Measurements from ENCODE around the gene TRAF3IP3.

Gene TRAF3IP3

DNA sequence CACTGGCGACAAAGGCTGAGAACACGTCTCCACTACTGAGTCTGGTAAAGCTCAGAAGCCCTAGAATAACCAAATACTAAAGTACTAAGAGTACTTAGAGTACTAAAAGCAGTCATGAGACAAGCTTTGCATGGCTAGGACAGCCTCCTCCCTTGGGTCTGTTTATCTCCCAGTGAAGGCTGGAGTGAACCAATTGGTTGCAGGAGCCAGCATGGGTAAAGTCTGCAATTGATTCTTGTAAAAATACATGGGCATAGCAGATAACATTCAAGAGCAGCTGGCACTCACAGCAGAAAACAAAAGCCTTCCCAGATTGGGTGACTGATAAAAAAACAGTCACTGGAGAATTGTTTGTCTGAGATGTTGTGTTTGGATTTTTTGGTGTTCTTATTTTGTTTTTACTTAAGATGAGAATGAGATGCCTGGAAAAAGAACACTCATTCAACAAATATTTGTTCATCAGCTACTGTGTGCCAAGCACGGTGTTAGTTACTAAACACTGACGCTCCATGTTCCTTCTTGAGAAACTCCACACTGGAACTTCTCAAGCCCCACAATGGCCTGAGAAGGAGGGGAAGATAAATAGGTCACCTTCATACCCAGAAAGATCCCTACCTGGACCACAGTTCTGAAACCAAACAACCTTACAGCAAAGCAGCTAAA, 46.4 kb downstream of the TRAF3IP3 start:
- DNase-seq, result no peak

DNA sequence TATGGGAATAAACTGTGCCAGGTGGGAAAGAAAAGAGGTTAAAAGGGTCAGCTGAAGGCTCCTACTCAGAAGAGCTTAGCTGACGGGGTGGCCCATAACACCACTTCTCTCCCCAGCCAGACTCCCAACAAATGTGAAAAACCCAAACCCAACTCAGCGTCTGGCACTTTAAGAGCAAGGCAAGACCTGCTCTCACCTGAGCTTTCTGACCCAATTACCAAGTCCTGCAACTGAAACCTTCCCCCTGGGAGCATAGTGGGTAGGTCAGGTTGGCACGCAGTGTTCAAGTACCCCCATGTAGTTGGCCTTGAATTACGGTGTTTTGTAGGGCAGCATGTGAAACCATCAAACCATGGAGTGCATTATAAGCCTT, 46.9 kb downstream of the TRAF3IP3 start:
- no peak for DNase-seq

DNA sequence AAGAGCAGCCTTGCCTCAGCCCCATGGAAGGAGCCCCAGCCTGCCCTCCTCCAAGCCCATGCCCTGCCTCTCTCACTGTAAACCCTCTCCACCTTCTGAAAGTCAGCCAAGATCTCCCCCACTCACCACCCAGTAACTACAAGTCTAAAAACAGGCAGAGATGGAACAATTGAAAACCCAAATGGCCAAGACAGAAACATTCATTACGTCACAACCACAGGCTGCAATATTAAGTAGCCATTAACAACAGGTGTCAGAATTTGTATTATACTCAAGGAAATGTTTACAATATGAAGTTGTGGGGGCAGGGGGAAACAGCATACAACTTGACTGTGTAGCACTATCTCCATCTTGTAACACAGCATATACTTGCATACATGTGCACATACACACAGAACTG, 47.7 kb downstream of the TRAF3IP3 start:
- no peak for DNase-seq

DNA sequence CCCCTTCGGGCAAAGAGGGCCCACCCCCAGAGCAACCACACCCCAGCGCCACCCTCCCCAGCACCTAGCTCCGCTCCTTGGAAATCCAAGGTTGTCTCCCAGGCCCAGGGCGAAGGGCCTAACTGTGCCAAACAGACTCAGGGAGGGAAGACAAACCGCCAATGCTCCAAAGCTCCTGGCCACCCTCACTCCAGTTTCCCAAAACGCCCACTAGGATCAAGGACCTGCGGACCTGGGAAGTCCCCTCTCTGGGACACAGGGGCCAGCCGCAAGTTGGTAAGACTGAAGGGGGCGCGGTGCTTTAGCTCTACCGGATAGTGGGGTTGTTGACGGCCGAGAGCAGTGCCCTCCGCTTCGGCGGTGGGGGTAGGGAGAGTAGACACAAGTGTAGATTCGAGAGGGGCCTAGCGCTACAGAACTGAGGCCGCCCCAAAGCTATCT, 49.5 kb downstream of the TRAF3IP3 start:
- DNase-seq, result no peak

DNA sequence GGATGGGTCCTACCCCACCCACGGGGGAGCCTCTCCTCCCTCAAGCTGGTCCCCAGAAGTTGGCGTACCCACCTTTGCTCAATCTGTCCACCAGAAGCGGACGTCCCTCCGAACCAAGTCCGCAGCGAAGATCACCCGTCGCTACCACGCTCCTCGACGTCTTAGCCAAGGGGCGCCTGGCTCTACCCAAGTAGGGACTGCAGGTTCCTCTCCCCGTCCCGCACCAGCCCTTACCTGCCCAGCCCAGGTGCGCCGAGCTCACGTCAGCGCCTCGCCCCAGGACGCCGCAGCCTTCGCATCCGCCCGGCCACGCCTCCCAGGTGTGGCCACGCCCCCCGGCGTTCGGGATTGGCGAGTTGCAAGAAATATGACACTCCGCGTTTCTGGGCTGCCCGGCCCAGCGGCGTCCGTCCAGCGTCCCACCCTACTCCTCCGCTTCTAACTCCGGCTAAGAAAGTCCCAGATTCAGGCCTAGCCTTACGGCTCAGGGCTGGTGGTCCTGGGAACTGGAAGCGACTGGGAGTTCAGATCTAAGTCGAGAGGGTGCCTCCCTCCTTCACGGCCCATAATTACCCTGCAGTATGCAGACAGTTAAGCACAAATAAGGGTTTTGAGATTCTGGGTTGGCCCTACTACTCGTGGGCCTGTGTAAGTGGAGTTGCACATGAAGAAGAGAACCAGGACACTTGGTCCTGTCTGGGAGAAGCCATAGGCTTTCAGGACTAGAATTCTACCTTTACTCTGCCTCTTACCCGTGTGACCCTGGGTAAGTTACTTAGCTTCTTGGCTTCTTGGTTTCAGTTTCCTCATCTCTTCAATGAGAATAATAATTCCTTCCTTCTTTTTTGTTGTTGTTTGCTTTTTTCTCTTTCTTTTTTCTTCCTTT, 50.3 kb downstream of the TRAF3IP3 start, which contains the start of gene IRF6:
IRF6 (minus strand) TSS at position 268 of the 886 bp plus-strand sequence. CDS start 4,729 bp downstream, outside the sequence.
- DNase-seq, result peak; percentile 81

DNA sequence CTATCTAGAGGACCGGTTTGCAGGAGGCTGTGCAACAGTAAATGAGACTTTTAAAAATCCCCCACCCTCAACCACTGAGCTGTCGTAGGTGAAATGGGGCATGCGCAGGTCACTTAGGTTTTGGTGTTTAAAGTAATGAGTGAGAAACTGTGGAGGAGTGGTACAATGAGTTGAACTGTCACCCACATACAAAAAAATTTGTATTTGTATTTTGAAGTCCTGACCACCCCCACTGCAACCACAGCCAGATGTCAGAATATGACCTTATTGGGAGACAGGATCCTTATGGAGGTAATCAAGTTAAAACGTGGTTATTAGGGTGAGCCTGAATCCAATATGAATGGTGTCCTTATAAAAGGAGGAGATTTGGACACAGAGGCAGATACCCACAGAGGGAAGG, 51.7 kb downstream of the TRAF3IP3 start:
- no peak for DNase-seq

DNA sequence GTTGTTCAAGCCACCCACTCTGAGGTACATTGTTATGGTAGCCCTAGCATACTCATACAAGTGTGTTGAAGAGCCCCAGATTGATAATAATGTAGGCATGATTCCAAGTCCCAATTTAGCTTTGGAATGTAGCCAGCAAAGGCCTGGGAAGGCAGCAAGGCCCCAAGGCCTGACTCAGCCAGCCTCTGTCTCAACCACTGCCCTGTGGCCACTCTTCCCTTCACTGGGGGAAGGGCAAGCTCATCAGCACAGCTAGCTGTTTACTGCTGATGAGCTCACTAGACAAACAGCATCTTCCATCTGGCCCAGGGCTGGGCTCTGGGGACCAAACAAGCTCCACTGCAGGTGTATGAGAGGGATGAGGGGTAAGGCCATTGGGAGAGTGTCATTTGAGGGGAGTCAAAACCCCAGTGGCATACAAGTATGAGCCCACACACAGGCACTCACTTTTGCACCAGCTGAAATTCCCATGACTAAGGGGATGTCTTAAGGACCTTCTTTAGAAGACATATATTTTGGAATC, 52.3 kb downstream of the TRAF3IP3 start:
- DNase-seq, result peak; percentile 84

DNA sequence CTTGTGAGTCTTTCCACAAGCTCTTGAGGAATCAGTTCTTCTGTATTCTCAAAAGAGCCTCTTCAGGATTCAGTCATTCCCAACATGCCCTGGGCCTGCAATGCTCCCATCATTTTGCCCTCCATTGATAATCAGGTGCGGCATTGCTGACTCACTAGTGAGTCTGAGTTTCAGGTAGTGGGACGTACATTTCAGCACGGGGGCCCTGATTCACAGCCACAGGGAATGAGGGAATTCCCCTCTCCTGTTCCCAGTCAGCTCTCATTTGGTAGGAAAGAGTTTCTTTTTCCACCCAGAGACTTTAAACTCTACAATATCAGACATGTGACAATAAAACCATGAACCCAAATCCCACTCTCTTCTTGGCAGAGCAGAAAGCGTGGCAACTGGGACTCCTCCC, 53.8 kb downstream of the TRAF3IP3 start:
- DNase-seq, result no peak

DNA sequence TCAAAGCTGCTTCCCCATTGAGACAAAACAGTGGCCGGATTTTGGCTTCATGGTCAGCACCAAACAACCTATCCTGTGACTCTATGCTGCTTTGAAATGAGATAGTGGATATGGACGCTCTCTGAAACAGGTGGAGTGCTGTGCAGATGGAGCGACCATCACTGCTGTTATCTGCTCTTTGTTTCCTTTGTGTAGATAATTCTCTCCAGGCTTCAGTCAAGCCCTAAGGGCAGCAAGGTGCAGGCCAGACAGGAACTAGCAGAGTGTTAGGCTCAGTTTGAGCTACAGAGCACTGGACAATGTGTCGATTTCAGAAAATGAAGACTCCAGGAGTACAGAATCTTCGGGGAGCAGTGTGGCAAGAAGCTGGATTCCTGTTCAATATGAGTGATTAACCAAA, 54.9 kb downstream of the TRAF3IP3 start:
- no peak for DNase-seq

DNA sequence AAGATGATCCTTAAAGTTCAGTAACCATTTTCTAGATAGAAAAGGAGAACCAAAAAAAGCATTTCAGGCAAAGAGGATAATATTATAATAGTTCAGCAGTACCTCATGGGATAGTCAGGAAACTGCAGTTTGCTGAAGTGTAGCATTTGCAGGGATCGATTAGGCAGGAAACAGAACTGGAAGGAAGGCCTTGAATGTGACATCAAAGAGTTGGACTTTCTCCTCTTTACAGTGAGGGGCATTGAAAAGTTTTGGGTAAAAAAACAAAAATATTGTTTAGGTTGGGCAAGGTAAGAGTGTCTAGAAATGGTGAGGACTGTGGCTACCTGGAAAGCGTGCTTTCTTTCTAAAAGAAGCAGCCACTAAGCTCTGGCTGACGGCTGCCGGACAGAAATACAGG, 58.0 kb downstream of the TRAF3IP3 start:
- no peak for DNase-seq

DNA sequence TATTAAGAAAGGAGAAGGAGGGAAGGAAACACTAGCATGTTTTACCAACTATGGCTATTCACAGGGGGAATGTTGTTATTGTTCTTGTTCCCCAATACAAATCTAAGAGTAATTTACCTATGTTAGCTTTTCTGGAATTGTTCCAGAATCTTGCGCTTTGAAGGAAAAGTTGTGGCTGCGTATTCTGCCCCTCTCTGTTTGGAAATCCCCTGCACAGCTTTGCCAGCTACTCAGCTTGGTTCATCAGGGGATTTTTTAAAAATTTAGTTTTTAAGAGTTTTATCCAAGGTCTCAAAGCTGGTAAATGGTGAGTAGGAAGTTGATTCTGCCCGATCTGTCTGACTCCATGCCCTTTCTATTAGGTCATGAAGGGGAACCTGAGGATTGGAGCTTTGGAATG, 59.6 kb downstream of the TRAF3IP3 start:
- DNase-seq, result no peak

DNA sequence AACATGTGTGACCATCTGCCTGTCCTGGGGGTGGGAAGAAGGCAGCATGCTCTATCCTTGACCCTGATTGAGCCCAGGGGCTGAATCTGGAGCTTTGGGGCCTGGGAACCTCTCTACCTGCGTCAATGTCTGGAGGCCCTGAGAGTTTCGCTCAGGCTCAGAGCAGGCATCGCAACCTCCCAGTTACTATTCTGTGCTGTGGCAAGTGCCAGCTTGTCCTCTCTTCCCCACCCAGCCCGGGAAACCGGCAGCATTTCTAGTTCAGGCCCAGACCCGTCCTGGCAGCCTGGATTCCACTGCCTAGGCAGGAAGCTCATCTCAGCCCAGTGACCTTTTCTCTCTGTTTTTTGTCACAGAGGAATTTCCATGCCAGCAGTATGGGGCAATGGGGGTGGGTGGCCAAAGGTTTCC, 60.1 kb downstream of the TRAF3IP3 start:
- peak; percentile 21 for DNase-seq

DNA sequence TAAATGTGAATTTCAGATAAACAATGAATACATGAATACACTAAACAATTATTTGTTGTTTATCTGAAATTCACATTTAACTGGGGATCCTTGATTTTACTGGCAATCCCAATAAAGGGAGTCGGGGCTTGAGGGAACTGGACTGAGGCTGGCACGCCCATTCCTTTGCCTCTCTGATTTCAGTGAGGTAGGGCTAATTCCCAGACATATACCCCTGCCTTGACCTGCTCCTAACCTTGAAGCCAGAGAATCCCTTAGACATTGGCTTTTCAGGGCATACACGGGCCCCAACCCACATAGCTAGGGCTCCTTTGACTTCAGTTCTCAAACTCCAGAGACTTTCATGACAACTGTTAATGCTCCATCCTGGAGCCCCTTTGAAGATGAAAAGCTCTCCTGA, 61.1 kb downstream of the TRAF3IP3 start:
- no peak for DNase-seq

DNA sequence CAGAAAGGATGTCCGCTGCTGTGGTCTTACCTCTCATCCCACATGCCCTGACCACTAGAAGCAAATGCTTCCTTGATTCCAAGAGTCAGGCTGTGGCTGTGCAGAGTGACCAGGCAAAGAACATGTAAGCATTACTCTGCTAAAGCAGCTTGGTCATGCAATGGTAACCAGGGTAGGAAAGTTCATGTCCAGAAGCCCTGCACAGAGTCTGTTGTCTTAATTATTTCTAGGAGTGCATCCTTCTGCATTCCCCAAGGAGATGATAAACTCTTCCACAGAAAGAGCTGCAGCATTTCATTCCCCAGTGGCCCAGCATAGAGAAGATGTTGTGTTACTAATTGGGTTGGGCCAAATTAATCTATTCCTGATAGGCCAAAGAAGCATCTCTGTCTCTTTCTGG, 61.8 kb downstream of the TRAF3IP3 start:
- no peak for DNase-seq

DNA sequence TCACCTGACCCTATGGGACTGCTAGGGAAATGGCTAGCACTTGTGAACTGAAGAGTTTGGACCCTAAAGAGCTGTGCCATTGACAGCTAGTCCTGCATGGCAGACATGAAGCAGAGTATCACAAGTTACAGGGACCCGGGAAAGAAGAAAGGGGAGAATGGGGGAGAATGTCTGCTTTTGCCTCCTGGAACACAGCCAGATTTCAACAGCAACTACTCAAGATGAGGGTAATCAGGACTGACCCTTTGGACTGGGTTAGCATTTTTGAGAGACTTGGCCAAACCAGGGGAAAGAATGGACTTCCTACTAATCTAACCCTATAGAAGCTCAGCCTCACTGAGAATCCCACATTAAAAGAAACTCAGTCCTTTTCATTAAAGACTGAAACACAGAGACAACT, 63.2 kb downstream of the TRAF3IP3 start:
- DNase-seq, result no peak

DNA sequence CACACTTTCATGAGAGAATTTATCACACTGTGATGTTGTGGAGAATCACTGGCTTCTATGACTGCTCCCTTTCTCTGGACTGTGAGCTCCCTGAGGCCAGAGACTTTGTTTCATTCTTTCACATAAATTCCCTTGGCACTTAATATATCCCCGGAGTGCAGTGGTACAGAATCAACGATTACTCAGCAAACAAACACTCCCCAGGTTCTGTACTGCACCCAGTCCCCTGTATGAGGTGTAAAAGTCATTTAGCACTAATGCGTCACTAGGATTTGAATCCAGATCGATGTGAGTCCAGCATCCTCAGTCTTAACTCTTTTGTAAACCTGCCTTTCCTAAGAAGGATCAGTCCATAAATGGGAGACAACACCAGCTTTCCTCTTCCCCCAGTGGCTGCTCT, 65.1 kb downstream of the TRAF3IP3 start:
- DNase-seq, result no peak

DNA sequence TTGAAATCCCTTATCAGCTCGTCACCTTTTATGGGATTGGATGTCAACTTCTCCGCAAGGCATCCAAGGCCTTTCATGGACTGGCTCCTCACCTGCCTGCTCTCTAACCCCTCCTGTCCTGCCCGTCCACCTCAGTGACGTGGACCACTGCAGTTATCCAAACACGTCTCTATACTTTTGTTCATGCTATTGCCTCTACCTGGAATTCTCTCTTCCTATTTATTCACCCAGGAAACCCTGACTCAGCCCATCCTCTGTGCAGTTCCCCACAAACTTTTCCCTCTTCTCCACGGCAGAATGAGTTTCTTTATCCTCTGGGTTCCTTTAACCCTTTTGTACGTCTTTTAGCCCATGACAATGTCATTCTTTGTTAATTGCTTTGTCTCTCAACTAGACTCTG, 66.9 kb downstream of the TRAF3IP3 start:
- DNase-seq, result no peak

DNA sequence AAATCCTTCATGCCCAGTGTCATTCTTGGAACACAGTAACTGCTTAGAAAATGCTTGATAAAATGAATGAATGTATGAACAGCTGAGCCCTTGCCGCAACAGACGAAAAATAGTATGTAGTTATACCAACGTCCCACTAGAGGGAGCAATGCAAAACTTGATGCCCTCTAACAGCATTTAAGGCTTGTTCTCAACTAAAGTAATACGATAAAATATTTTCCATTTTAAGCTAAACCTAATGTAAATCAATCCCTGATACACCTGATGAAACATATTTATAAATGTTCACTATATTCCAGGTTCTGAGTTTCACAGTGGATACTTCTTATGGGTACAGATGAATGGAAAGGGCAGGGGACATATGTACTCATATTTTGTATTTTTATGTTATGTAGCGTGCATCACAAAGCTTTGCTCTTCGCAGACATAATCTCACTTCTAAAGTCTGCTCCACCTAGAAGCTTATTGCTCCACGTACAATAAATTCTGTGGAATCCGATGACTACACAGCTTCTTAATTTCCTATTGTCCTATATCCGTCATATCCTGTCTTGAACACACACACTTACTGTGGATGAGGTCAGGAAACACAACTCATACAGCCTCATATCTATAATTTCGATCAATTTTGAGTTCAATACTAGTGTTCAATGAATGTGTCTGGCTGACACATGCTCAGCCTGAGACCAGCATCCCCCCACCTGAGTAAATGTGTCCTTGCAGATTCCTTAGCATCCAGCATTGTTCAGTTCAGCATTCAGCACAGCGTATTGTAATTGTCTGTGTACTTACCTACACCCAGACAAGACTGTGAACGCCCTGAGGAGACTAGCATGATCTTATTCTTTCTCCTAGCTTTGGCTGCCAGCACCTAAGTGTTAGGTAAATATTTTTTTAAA, 67.5 kb downstream of the TRAF3IP3 start:
- peak; percentile 34 for DNase-seq

DNA sequence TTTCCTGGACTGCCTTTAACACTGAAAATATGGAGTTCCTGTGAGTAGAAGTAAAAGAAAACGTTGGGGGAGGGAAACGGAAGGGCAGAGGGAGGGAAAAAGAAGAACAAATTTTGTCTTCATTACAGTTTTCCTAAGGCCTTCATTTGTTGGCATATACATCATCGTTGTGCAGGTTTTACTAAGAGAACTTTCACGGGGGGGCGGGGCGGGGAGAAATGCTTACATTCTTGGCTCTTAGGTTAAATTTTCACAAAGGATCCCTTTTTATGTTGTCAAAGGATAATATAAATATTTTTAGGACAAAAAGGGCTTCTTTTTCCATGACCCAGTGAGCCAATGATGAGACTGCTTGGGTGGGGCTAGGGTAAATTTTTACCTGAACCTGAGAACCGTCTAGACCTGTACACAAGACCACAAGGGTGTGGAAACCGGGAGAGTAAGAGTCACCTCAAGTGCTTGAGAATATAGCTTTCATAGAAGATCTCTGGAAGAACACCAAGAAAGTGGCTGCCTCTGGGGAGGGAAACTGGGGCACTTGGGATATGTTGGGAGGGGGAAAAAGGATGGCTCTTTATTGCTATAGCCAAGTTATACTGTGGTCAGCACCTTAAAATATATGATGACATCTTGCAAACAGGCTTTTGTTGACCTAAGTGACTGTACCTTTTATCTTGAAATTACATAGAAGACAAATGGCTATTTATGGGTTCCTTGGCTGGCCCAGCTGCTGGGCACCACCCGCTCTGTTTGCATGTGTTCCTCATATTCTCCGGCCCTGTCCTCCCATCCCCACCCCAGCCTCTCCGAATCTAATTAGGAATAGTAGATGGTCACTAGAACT, 70.0 kb downstream of the TRAF3IP3 start:
- no peak for DNase-seq

DNA sequence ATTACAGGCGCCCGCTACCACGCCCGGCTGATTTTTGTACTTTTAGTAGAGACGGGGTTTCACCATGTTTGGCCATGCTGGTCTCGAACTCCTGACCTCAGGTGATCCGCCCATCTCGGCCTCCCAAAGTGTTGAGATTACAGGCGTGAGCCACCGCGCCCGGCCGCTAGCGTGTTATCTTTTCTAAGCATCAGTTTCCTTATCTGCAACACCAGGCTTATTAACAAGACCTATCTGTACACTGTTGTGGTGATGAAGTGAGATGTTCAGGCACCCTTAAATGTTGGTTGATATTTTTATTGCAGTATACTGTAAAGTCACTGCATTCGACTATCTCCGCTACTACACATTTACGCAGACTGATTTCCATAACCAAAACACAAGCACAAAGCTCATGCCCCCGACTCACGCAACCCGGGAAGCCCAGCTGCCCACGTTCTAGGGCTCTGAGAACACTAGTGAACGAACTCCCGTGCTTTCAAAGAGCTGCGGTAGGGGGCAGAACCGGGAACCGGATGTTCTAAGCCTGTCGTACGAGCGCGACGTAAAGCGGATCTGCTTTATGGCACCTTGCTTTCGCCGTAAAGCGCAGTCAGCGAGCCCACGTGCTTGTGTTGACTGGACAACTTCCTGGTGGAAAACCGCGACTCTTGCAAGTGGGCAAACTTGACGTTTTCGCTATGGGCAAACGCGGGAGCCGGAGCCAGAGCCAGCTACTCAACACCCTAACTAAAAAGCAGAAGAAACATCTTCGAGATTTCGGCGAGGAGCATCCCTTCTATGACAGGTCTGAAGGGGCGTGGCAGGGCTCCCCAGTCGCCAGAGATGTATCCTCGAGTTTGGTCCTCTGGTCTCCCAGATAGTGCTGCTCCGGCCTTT, 71.8 kb downstream of the TRAF3IP3 start, which contains the start of gene UTP25:
UTP25 (plus strand) TSS at position 589 of the 879 bp plus-strand sequence; CDS start at position 681, 92 bp downstream.
- peak; percentile 99 for DNase-seq

DNA sequence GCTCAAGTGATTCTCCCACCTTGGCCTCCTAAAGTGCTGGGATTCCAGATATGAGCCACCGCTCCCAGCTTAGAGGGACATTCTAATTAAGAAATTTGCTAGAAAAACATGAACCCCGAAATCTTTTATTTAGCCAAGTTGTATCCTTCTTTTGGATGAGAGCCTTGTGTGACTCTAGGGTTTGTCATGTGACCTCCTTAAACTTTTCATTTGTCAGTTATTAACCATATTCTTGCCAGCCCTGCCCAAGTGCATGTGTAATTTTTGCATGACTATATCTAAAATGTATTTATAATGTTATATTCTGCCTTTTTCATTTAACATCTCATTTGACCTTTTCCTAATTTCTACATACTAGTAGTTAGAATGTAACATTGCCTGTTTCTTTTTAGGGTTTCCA, 73.9 kb downstream of the TRAF3IP3 start:
- no peak for DNase-seq

All from inflammatory macrophage treated with lipopolysaccharide for 4 hours (primary cell).